PC-9 (cell line): Measurements from ENCODE around the gene BCL11B.

Experiments
- CTCF ChIP-seq: fragments of 200-600 bp; sonication (generic); conservative IDR thresholded peaks from 2 replicates; pipeline ENCODE4 v1.6.1; 2017; ENCODE audit warnings: mixed run types, antibody characterized with exemption, mild to moderate bottlenecking, moderate library complexity
- EZH2 ChIP-seq: fragments of 200-600 bp; sonication (generic); IDR thresholded peaks from 2 replicates; pipeline ENCODE4 v1.8.0; 2017; ENCODE audit warnings: antibody characterized with exemption, low read depth

GRCh38 chr14:99129211-99129696 is 142.7 kb downstream of the BCL11B start:
- TF ChIP-seq CTCF (no peak), EZH2 (no peak)
